WTC11 (cell line): ENCODE results near the gene ITIH5. TPM values are rescaled to one million over a fixed set of nuclear protein-coding genes. Genes with fewer than 3 reads are reported as not detected.

ENCODE experiments used
- ATAC-seq: fragments of 200-7000 bp; cut with Tn5 transposase; 2 replicates; pipeline ENCODE4 v1.10.0; 2021; ENCODE audit warnings: mild to moderate bottlenecking, moderate library complexity
- CTCF ChIA-PET: fragments of 300-600 bp; sonication (Branson Sonifier 250); formaldehyde crosslinking; loops from one replicate; lab custom pipeline; 2021; ENCODE audit warnings: antibody characterized with exemption; lab: Charles Lee
- POLR2A ChIA-PET: fragments of 350-600 bp; sonication (Branson Sonifier 250); formaldehyde crosslinking; loops from one replicate; lab custom pipeline; 2021; ENCODE audit warnings: antibody characterized with exemption; lab: Charles Lee
- DNase-seq: peaks from one replicate; pipeline ENCODE4 v3.0.0; 2021; ENCODE audit warnings: low spot score
- H3K27ac Mint-ChIP-seq: 2 replicates; pipeline ENCODE4 v1.8.0; 2021; ENCODE audit warnings: mixed read lengths
- H3K27me3 Mint-ChIP-seq: 2 replicates; pipeline ENCODE4 v1.8.0; 2021; ENCODE audit warnings: low read depth, mild to moderate bottlenecking, moderate library complexity, mixed read lengths
- H3K36me3 Mint-ChIP-seq: 2 replicates; pipeline ENCODE4 v1.8.0; 2021; ENCODE audit warnings: mixed read lengths
- H3K4me1 Mint-ChIP-seq: 2 replicates; pipeline ENCODE4 v1.8.0; 2022; ENCODE audit warnings: mixed read lengths
- H3K4me3 Mint-ChIP-seq: 2 replicates; pipeline ENCODE4 v1.8.0; 2021; ENCODE audit warnings: mild to moderate bottlenecking, moderate library complexity, mixed read lengths
- H3K9me3 Mint-ChIP-seq: 2 replicates; pipeline ENCODE4 v1.8.0; 2021; ENCODE audit warnings: mixed read lengths
- ATF1 ChIP-seq: sonication (generic); formaldehyde crosslinking; IDR thresholded peaks from 2 replicates; pipeline ENCODE4 v1.8.1; 2023; ENCODE audit warnings: mild to moderate bottlenecking, moderate library complexity, missing genetic modification reagents
- EMX1 ChIP-seq: fragments of 250-450 bp; sonication (Bioruptor Pico); IDR thresholded peaks from 2 replicates; pipeline ENCODE4 v1.8.0; 2021; ENCODE audit warnings: mild to moderate bottlenecking
- ERG ChIP-seq: fragments of 250-450 bp; sonication (Bioruptor Pico); IDR thresholded peaks from 2 replicates; pipeline ENCODE4 v1.8.0; 2021; ENCODE audit warnings: mild to moderate bottlenecking
- ETV6 ChIP-seq: sonication (generic); formaldehyde crosslinking; IDR thresholded peaks from 2 replicates; pipeline ENCODE4 v1.8.1; 2022; ENCODE audit warnings: mild to moderate bottlenecking, missing genetic modification reagents
- FOXP1 ChIP-seq: sonication (generic); formaldehyde crosslinking; IDR thresholded peaks from 2 replicates; pipeline ENCODE4 v1.8.0; 2022; ENCODE audit warnings: missing genetic modification reagents, mild to moderate bottlenecking, moderate library complexity, borderline replicate concordance
- FOXP4 ChIP-seq: sonication (generic); formaldehyde crosslinking; IDR thresholded peaks from 2 replicates; pipeline ENCODE4 v1.8.0; 2022; ENCODE audit warnings: mild to moderate bottlenecking, missing genetic modification reagents
- GABPB1 ChIP-seq: sonication (generic); formaldehyde crosslinking; IDR thresholded peaks from 2 replicates; pipeline ENCODE4 v1.8.1; 2023; ENCODE audit warnings: mild to moderate bottlenecking, missing genetic modification reagents
- GRHL2 ChIP-seq: fragments of 250-450 bp; sonication (Bioruptor Pico); IDR thresholded peaks from 2 replicates; pipeline ENCODE4 v1.8.0; 2022; ENCODE audit warnings: mild to moderate bottlenecking, moderate library complexity; ENCODE audit not compliant: insufficient replicate concordance, severe bottlenecking
- NFE2L1 ChIP-seq: sonication (generic); formaldehyde crosslinking; IDR thresholded peaks from 2 replicates; pipeline ENCODE4 v1.8.1; 2023; ENCODE audit warnings: missing genetic modification reagents
- NFYB ChIP-seq: sonication (generic); formaldehyde crosslinking; conservative IDR thresholded peaks from 2 replicates; pipeline ENCODE4 v1.8.0; 2022; ENCODE audit warnings: low read depth, missing genetic modification reagents
- NR1H2 ChIP-seq: sonication (generic); formaldehyde crosslinking; IDR thresholded peaks from 2 replicates; pipeline ENCODE4 v1.9.0; 2021; ENCODE audit warnings: mild to moderate bottlenecking, moderate library complexity, missing genetic modification reagents
- RELA ChIP-seq: sonication (generic); formaldehyde crosslinking; IDR thresholded peaks from 2 replicates; pipeline ENCODE4 v1.8.1; 2022; ENCODE audit warnings: missing genetic modification reagents, mild to moderate bottlenecking, borderline replicate concordance
- RORB ChIP-seq: fragments of 250-450 bp; sonication (Bioruptor Pico); IDR thresholded peaks from 2 replicates; pipeline ENCODE4 v1.9.0; 2021; ENCODE audit warnings: mild to moderate bottlenecking
- SP1 ChIP-seq: sonication (generic); formaldehyde crosslinking; conservative IDR thresholded peaks from 2 replicates; pipeline ENCODE4 v1.8.1; 2022; ENCODE audit warnings: missing genetic modification reagents
- TEAD4 ChIP-seq: sonication (generic); formaldehyde crosslinking; IDR thresholded peaks from 2 replicates; pipeline ENCODE4 v1.8.0; 2022; ENCODE audit warnings: mild to moderate bottlenecking, missing genetic modification reagents
- ZNF263 ChIP-seq: sonication (generic); formaldehyde crosslinking; IDR thresholded peaks from 2 replicates; pipeline ENCODE4 v1.8.1; 2022; ENCODE audit warnings: low read depth, mild to moderate bottlenecking, moderate library complexity, missing genetic modification reagents
- ZNF317 ChIP-seq: sonication (generic); formaldehyde crosslinking; IDR thresholded peaks from 2 replicates; pipeline ENCODE4 v1.8.1; 2023; ENCODE audit warnings: low read depth, mild to moderate bottlenecking, moderate library complexity, missing genetic modification reagents, borderline replicate concordance
- ZNF396 ChIP-seq: fragments of 250-450 bp; sonication (Bioruptor Pico); IDR thresholded peaks from 2 replicates; pipeline ENCODE4 v1.8.0; 2021; ENCODE audit warnings: mild to moderate bottlenecking, moderate library complexity, borderline replicate concordance
- ZNF423 ChIP-seq: fragments of 250-450 bp; sonication (Bioruptor Pico); IDR thresholded peaks from 2 replicates; pipeline ENCODE4 v2.1.2; 2022; ENCODE audit warnings: mild to moderate bottlenecking, moderate library complexity
- total RNA-seq: library from RNA; stranded (reverse); gene quantifications from 3 replicates; pipeline ENCODE4 v1.2.3, GENCODE V29; 2021
- TF ChIP-seq, protein P1 (sequence below): fragments of 200-600 bp; IDR thresholded peaks from 2 replicates; pipeline ENCODE4 v1.8.0; 2022; ENCODE audit warnings: antibody characterized with exemption
- TF ChIP-seq, protein P2 (sequence below): sonication (generic); formaldehyde crosslinking; IDR thresholded peaks from 2 replicates; pipeline ENCODE4 v1.8.1; 2022; ENCODE audit warnings: missing genetic modification reagents, borderline replicate concordance
- TF ChIP-seq, protein P3 (sequence below): sonication (generic); formaldehyde crosslinking; conservative IDR thresholded peaks from 2 replicates; pipeline ENCODE4 v1.8.1; 2023; ENCODE audit warnings: mild to moderate bottlenecking, low read depth, missing genetic modification reagents, moderate library complexity

The ITIH5 gene
- total RNA-seq, 1 experiment from 2014 or later, result 3.1 TPM

DNA sequence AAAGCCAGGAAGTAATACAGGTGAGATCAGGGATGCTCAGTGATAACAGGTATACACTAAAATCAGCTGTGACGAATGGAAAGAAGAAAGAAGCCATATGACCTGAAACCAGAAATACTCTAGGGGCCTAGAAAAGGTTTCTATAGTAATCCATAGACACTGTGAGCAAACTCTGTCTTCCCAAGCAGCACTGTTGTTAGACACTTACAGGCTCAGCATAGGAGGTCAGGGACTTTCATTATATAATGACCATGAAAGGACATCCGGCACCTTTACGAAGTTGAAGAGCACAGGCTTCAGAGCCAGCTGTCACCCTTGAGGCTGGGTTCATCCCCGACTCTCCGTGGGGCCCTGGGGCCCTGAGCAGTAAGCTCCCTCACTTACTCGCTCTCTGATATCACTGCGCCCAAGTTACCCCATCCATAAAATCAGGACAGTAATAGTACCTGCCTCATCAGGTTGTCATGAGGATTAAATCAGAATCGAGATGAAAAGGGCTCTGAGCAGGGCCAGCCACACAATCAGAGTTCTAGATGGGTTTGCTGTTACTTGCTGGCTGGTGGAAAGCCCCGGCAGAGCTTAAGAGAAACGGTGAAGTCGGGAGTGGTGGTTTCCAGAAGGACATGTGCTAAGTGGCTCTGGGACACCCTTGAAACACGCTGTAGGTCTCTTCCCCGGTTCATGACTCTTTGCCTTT, 79.5 kb downstream of the ITIH5 start (continued):
- TF ChIP-seq ZNF317 (CRISPR knock-in tag) (no peak), RORB (CRISPR knock-in tag) (no peak), EMX1 (CRISPR knock-in tag) (no peak)
- TF ChIP-seq, protein P1, sequence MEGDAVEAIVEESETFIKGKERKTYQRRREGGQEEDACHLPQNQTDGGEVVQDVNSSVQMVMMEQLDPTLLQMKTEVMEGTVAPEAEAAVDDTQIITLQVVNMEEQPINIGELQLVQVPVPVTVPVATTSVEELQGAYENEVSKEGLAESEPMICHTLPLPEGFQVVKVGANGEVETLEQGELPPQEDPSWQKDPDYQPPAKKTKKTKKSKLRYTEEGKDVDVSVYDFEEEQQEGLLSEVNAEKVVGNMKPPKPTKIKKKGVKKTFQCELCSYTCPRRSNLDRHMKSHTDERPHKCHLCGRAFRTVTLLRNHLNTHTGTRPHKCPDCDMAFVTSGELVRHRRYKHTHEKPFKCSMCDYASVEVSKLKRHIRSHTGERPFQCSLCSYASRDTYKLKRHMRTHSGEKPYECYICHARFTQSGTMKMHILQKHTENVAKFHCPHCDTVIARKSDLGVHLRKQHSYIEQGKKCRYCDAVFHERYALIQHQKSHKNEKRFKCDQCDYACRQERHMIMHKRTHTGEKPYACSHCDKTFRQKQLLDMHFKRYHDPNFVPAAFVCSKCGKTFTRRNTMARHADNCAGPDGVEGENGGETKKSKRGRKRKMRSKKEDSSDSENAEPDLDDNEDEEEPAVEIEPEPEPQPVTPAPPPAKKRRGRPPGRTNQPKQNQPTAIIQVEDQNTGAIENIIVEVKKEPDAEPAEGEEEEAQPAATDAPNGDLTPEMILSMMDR, result no peak
- TF ChIP-seq, all 79 proteins: peak for 0

GRCh38 chr10:7585228-7585627, 81.5 kb downstream of the ITIH5 start:
- ChIA-PET POLR2A (no interaction called here), CTCF (no interaction called here)
- TF ChIP-seq ZNF263 (CRISPR knock-in tag) (no peak), NFE2L1 (no peak)
- no peaks in the 10 kb centered on the region for H3K4me1 Mint-ChIP-seq
- no peak for DNase-seq
- no peak overlapping the region for H3K27ac Mint-ChIP-seq
- H3K4me3 Mint-ChIP-seq, result no peak overlapping the region
- no peaks in the 10 kb centered on the region for H3K9me3 Mint-ChIP-seq
- H3K27me3 Mint-ChIP-seq, result no peaks in the 10 kb centered on the region
- no peaks in the 10 kb centered on the region for H3K36me3 Mint-ChIP-seq
- ATAC-seq, result no peak

- ATAC-seq (no peak), DNase-seq (no peak)
- no peaks in the 10 kb centered on the region for H3K4me1 Mint-ChIP-seq
- ChIA-PET CTCF (no interaction called here), POLR2A (no interaction called here)
- TF ChIP-seq ATF1 (CRISPR knock-in tag) (no peak), GABPB1 (CRISPR knock-in tag) (no peak)
- TF ChIP-seq, all 79 proteins: peak for 0
- Mint-ChIP-seq H3K27me3 (no peaks in the 10 kb centered on the region), H3K9me3 (no peaks in the 10 kb centered on the region), H3K4me3 (no peak overlapping the region), H3K27ac (no peak overlapping the region), H3K36me3 (no peaks in the 10 kb centered on the region)
Measured at GRCh38 chr10:7583626-7584025, 83.1 kb downstream of the ITIH5 start.

DNA sequence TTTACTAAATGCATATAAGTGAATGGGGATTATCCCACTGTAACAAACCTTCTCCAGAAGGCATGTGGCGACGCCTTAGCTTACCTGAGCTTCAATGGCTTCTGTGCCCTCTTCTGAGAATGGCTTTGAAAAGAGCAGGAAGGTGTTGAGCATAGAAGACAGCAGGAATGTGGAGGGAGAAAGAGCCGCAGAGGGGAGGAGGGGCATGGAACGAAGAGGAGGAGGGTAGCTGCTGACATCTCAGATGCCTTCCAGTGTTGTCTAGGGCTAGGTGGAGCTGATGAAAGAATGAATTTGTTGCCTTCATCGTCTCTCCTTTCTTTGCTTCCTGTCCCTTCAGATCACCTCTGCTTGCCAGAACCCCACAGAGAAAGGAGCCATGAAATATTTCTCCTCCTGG, 86.2 kb downstream of the ITIH5 start:
- Mint-ChIP-seq H3K4me1 (no peaks in the 10 kb centered on the region), H3K36me3 (no peaks in the 10 kb centered on the region), H3K27ac (no peak overlapping the region), H3K9me3 (peaks cover 3% of the 10 kb centered on the region; the same call in 1 of the 2 replicates), H3K4me3 (no peak overlapping the region), H3K27me3 (no peaks in the 10 kb centered on the region)
- POLR2A ChIA-PET, result no interaction called here
- peak; percentile 79 for ATAC-seq
- CTCF ChIA-PET, result interaction anchor here (0.7 to 1.3 kb wide), 3 partner anchors 12 to 55 kb away, joined by 3 to 4 read pairs (median 3); no protein-coding TSS in a partner anchor
- no peak for DNase-seq
- TF ChIP-seq NR1H2 (CRISPR knock-in tag) (no peak), TEAD4 (CRISPR knock-in tag) (no peak), FOXP1 (no peak), FOXP4 (CRISPR knock-in tag) (no peak), ZNF423 (CRISPR knock-in tag) (no peak), GRHL2 (no peak), SP1 (CRISPR knock-in tag) (no peak), ETV6 (CRISPR knock-in tag) (no peak), ZNF396 (CRISPR knock-in tag) (no peak), NFYB (CRISPR knock-in tag) (no peak), RELA (CRISPR knock-in tag) (no peak), ERG (CRISPR knock-in tag) (no peak)
- TF ChIP-seq, protein P2, sequence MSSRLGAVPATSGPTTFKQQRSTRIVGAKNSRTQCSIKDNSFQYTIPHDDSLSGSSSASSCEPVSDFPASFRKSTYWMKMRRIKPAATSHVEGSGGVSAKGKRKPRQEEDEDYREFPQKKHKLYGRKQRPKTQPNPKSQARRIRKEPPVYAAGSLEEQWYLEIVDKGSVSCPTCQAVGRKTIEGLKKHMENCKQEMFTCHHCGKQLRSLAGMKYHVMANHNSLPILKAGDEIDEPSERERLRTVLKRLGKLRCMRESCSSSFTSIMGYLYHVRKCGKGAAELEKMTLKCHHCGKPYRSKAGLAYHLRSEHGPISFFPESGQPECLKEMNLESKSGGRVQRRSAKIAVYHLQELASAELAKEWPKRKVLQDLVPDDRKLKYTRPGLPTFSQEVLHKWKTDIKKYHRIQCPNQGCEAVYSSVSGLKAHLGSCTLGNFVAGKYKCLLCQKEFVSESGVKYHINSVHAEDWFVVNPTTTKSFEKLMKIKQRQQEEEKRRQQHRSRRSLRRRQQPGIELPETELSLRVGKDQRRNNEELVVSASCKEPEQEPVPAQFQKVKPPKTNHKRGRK, result no peak
- TF ChIP-seq, protein P3, sequence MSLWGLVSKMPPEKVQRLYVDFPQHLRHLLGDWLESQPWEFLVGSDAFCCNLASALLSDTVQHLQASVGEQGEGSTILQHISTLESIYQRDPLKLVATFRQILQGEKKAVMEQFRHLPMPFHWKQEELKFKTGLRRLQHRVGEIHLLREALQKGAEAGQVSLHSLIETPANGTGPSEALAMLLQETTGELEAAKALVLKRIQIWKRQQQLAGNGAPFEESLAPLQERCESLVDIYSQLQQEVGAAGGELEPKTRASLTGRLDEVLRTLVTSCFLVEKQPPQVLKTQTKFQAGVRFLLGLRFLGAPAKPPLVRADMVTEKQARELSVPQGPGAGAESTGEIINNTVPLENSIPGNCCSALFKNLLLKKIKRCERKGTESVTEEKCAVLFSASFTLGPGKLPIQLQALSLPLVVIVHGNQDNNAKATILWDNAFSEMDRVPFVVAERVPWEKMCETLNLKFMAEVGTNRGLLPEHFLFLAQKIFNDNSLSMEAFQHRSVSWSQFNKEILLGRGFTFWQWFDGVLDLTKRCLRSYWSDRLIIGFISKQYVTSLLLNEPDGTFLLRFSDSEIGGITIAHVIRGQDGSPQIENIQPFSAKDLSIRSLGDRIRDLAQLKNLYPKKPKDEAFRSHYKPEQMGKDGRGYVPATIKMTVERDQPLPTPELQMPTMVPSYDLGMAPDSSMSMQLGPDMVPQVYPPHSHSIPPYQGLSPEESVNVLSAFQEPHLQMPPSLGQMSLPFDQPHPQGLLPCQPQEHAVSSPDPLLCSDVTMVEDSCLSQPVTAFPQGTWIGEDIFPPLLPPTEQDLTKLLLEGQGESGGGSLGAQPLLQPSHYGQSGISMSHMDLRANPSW (CRISPR knock-in tag), result no peak
